ENCODE measurements around the gene ZFPL1. TPM values are rescaled to one million over a fixed set of nuclear protein-coding genes. Genes with fewer than 3 reads are reported as not detected.
A peak's percentile ranks its signal among the peaks of the same experiment; 100 is the strongest.

The ZFPL1 gene
- polyA plus RNA-seq, 1 experiment = 30.9 TPM

- DNase-seq (ENCODE audit: low read depth, low spot score) = no peak
- Histone ChIP-seq H3K4me3 (ENCODE audit: low read depth, low read length) (no peak overlapping the region), H3K27ac (ENCODE audit: low read depth, low read length) (no peak overlapping the region), H3K27me3 (ENCODE audit: control insufficient read depth, insufficient read depth, low read length) (no peaks in the 10 kb centered on the region), H3K9me3 (ENCODE audit: control insufficient read depth, insufficient read depth, low read length) (no peaks in the 10 kb centered on the region)
- ChIA-PET CTCF (no interaction called here), POLR2A (no interaction called here)
- no peak for TF ChIP-seq CTCF (IDR thresholded peaks at IDR 0.05; ENCODE audit: low read depth, low read length)
These were observed 12.0 kb upstream of the ZFPL1 start for GRCh38 chr11:65071907-65072630.

- Histone ChIP-seq H3K9me3 (ENCODE audit: control insufficient read depth, insufficient read depth, low read length) (no peaks in the 10 kb centered on the region), H3K27ac (ENCODE audit: low read depth, low read length) (no peak overlapping the region), H3K27me3 (ENCODE audit: control insufficient read depth, insufficient read depth, low read length) (no peaks in the 10 kb centered on the region), H3K4me3 (ENCODE audit: low read depth, low read length) (no peak overlapping the region)
- TF ChIP-seq CTCF (IDR thresholded peaks at IDR 0.05; ENCODE audit: low read depth, low read length) = no peak
- no peak for DNase-seq (ENCODE audit: low read depth, low spot score)
- ChIA-PET POLR2A (no interaction called here), CTCF (interaction anchor here (0.7 kb wide), 1 partner anchor 384 kb away, joined by 6 read pairs; no protein-coding TSS in a partner anchor)
These were observed 11.4 kb upstream of the ZFPL1 start for GRCh38 chr11:65072631-65072966.

- no peak for TF ChIP-seq CTCF (IDR thresholded peaks at IDR 0.05; ENCODE audit: low read depth, low read length)
- Histone ChIP-seq H3K27me3 (ENCODE audit: control insufficient read depth, insufficient read depth, low read length) (no peaks in the 10 kb centered on the region), H3K4me3 (ENCODE audit: low read depth, low read length) (no peak overlapping the region), H3K27ac (ENCODE audit: low read depth, low read length) (no peak overlapping the region), H3K9me3 (ENCODE audit: control insufficient read depth, insufficient read depth, low read length) (no peaks in the 10 kb centered on the region)
- CTCF ChIA-PET = interaction anchor here (0.9 kb wide), 1 partner anchor 19 kb away, joined by 3 read pairs; no protein-coding TSS in a partner anchor
- POLR2A ChIA-PET = no interaction called here
- no peak for DNase-seq (ENCODE audit: low read depth, low spot score)
These were observed 6.6 kb upstream of the ZFPL1 start for GRCh38 chr11:65077451-65077850.

- CTCF ChIA-PET = no interaction called here
These were observed 5.9 kb upstream of the ZFPL1 start for GRCh38 chr11:65078151-65078550.

More at GRCh38 chr11:65078151-65078550, 5.9 kb upstream of the ZFPL1 start:
- DNase-seq (ENCODE audit: low read depth, low spot score) = no peak
- POLR2A ChIA-PET = no interaction called here
- Histone ChIP-seq H3K27me3 (ENCODE audit: control insufficient read depth, insufficient read depth, low read length) (no peaks in the 10 kb centered on the region), H3K9me3 (ENCODE audit: control insufficient read depth, insufficient read depth, low read length) (no peaks in the 10 kb centered on the region), H3K4me3 (ENCODE audit: low read depth, low read length) (no peak overlapping the region), H3K27ac (ENCODE audit: low read depth, low read length) (no peak overlapping the region)
- peak; percentile 57 for TF ChIP-seq CTCF (IDR thresholded peaks at IDR 0.05; ENCODE audit: low read depth, low read length)

Data from AG04450 (cell line).